Endothelial cell (in vitro differentiated cells): ENCODE results near the gene ZNF582. TPM values are rescaled to one million over a fixed set of nuclear protein-coding genes. Genes with fewer than 3 reads are reported as not detected.

Experiments
- DNase-seq: peaks from one replicate; pipeline ENCODE4 v3.0.0; 2021; ENCODE audit warnings: low spot score
- H3K27ac Mint-ChIP-seq: one replicate; pipeline ENCODE4 v1.8.0; 2021; ENCODE audit warnings: mixed read lengths, inconsistent platforms; ENCODE audit not compliant: unreplicated experiment
- H3K27me3 Mint-ChIP-seq: one replicate; pipeline ENCODE4 v1.8.0; 2021; ENCODE audit warnings: mild to moderate bottlenecking, moderate library complexity, mixed read lengths, inconsistent platforms; ENCODE audit not compliant: unreplicated experiment
- H3K36me3 Mint-ChIP-seq: one replicate; pipeline ENCODE4 v1.8.0; 2021; ENCODE audit warnings: mild to moderate bottlenecking, low read depth, mixed read lengths, inconsistent platforms; ENCODE audit not compliant: unreplicated experiment
- H3K4me1 Mint-ChIP-seq: one replicate; pipeline ENCODE4 v1.8.0; 2021; ENCODE audit warnings: mild to moderate bottlenecking, mixed read lengths, inconsistent platforms; ENCODE audit not compliant: unreplicated experiment
- H3K4me3 Mint-ChIP-seq: one replicate; pipeline ENCODE4 v1.8.0; 2021; ENCODE audit warnings: mild to moderate bottlenecking, mixed read lengths, inconsistent platforms; ENCODE audit not compliant: unreplicated experiment
- H3K9me3 Mint-ChIP-seq: one replicate; pipeline ENCODE4 v1.8.0; 2021; ENCODE audit warnings: mixed read lengths, inconsistent platforms; ENCODE audit not compliant: unreplicated experiment
- long read RNA-seq: library from polyadenylated mRNA; unstranded; transcript quantifications from one replicate; pipeline ENCODE4 v2.0.0, GENCODE V29; 2020; ENCODE audit not compliant: unreplicated experiment
- total RNA-seq: library from RNA; stranded (reverse); fragmentation: NEBNext Ultra II Directional; extraction: Animal tissue kit (Norgen Biotek cat#: 25700); gene quantifications from one replicate; pipeline ENCODE4 v1.2.1, GENCODE V29; 2021; ENCODE audit not compliant: unreplicated experiment
- TF ChIP-seq, protein P1 (sequence below): fragments of 200-600 bp; sonication (generic); IDR thresholded peaks from one replicate; pipeline ENCODE4 v1.5.0; 2021; ENCODE audit warnings: antibody characterized with exemption; ENCODE audit not compliant: unreplicated experiment

The ZNF582 gene
- 3.5 TPM for total RNA-seq
- long read RNA-seq, partial matches to known transcripts, result 0 of 2 reads
- long read RNA-seq, other reads (novel, unspliced or antisense), result 1 of 2 reads

GRCh38 chr19:56393119-56394012 lies at the start of gene ZNF582:
ZNF582 (minus strand) TSS chr19:56393534; CDS start chr19:56391752, 1,782 bp downstream.
- peaks cover 9% of the 10 kb centered on the region for H3K27me3 Mint-ChIP-seq
- peaks cover 5% of the 10 kb centered on the region for H3K9me3 Mint-ChIP-seq

DNA sequence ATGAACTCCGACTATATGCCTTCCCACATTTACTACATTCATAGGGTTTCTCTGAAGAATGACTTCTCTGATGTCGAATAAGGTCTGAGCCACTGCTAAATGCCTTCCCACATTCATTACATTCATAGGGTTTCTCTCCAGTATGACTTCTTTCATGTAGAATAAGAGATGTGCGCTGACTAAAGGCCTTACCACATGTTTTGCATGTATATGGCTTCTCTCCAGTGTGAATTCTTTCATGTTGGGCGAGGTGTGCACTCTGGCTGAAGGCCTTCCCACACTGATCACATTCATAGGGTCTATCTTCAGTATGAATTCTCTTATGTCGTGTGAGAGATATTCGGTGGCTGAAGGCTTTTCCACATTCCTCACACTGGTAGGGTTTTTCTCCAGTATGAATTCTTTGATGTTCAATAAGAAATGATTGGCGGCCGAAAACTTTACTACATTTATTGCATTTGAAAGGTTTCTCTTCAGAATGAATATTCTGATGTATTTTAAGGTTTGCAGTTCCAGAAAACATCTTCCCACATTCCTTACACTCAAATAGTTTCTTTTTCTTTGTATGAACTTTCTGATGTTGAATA lies 48.0 kb upstream of the ZNF582 start:
- Mint-ChIP-seq H3K27ac (no peak overlapping the region), H3K4me3 (peak overlapping the region; percentile 16), H3K9me3 (peaks cover 44% of the 10 kb centered on the region), H3K27me3 (no peaks in the 10 kb centered on the region), H3K4me1 (no peaks in the 10 kb centered on the region), H3K36me3 (peaks cover 40% of the 10 kb centered on the region)
- no peak for DNase-seq
- TF ChIP-seq, protein P1, sequence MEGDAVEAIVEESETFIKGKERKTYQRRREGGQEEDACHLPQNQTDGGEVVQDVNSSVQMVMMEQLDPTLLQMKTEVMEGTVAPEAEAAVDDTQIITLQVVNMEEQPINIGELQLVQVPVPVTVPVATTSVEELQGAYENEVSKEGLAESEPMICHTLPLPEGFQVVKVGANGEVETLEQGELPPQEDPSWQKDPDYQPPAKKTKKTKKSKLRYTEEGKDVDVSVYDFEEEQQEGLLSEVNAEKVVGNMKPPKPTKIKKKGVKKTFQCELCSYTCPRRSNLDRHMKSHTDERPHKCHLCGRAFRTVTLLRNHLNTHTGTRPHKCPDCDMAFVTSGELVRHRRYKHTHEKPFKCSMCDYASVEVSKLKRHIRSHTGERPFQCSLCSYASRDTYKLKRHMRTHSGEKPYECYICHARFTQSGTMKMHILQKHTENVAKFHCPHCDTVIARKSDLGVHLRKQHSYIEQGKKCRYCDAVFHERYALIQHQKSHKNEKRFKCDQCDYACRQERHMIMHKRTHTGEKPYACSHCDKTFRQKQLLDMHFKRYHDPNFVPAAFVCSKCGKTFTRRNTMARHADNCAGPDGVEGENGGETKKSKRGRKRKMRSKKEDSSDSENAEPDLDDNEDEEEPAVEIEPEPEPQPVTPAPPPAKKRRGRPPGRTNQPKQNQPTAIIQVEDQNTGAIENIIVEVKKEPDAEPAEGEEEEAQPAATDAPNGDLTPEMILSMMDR, result no peak

More at GRCh38 chr19:56393119-56394012, at the start of gene ZNF582:
- peak within 1 kb of the TSS; percentile 86 for H3K27ac Mint-ChIP-seq
- H3K36me3 Mint-ChIP-seq, result peaks cover 54% of the 10 kb centered on the region
- DNase-seq, result peak; percentile 86
- H3K4me3 Mint-ChIP-seq, result peak within 1 kb of the TSS; percentile 95
- TF ChIP-seq, protein P1, result peak; percentile 67
- H3K4me1 Mint-ChIP-seq, result peaks cover 5% of the 10 kb centered on the region

DNA sequence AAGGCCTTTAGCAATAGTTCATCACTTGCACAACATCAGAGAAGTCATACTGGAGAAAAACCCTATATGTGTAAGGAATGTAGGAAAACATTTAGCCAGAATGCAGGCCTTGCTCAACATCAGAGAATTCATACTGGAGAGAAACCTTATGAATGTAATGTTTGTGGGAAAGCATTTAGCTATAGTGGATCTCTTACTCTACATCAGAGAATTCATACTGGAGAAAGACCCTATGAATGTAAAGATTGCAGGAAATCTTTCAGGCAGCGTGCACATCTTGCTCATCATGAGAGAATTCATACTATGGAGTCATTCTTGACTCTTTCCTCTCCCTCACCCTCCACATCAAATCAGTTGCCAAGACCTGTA lies 30.6 kb upstream of the ZNF582 start:
- TF ChIP-seq, protein P1, result no peak
- no peak overlapping the region for H3K27ac Mint-ChIP-seq
- H3K4me3 Mint-ChIP-seq, result peak overlapping the region; percentile 82
- H3K27me3 Mint-ChIP-seq, result peaks cover 6% of the 10 kb centered on the region
- H3K9me3 Mint-ChIP-seq, result peaks cover 73% of the 10 kb centered on the region
- DNase-seq, result no peak
- H3K4me1 Mint-ChIP-seq, result no peaks in the 10 kb centered on the region
- peaks cover 69% of the 10 kb centered on the region for H3K36me3 Mint-ChIP-seq

GRCh38 chr19:56423276-56423984 lies 30.1 kb upstream of the ZNF582 start:
- TF ChIP-seq, protein P1, result no peak
- Mint-ChIP-seq H3K4me1 (no peaks in the 10 kb centered on the region), H3K27me3 (peaks cover 6% of the 10 kb centered on the region), H3K4me3 (peak overlapping the region; percentile 82), H3K36me3 (peaks cover 74% of the 10 kb centered on the region), H3K9me3 (peaks cover 79% of the 10 kb centered on the region), H3K27ac (no peak overlapping the region)
- DNase-seq, result no peak
